Measurements from ENCODE around the gene GLP2R.
"Not testable (repeated sequence)": the region's sequence is repeated elsewhere in the genome, so short reads cannot be mapped to it uniquely, and the experiment has no call there.

GLP2R gene

DNA sequence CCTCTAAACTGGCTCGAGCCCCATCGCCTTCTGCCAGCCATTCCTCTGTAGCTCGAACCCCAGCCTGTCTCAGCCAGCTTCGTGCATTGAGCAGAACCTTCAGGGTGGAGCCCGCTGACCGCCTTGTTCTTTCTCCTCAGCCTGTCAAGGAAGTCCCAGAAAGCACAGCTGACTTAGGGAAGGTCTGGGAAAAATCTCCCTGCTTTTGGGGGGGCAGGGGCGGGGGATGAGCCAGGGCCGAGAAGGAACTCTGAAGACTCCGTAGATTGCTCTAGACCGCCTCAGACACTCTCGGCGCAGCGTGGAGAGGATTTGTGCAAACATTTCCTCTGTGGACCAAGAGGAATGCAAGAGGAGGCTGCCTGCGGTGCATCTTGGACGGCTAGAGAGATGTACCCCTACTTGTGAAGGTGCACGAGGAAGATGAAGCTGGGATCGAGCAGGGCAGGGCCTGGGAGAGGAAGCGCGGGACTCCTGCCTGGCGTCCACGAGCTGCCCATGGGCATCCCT, at the start of gene GLP2R:
GLP2R (plus strand) TSS at position 284 of the 510 bp plus-strand sequence; CDS start at position 424, 140 bp downstream.
- no peak for DNase-seq

- DNase-seq = no peak
Measured at GRCh38 chr17:9776911-9777310, 48.8 kb upstream of the GLP2R start.

DNA sequence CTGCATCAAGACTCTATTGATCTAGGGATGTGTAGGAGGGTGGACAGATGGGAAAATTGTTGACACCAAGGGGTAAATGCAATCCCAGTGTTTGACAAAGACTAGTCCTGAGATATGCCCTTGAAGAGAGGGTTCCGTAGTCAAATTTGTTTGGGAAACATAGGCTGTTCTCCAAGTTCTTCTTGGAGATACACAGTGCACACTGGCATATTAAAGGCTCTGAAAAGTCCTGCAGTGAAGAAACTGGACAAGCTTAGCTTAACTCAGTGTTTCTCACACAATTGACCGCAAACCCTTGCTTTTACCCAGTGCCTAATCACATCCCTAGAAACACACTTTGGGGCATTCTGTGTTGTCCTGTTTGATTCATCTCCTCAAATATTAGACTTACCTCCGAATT, 45.2 kb upstream of the GLP2R start:
- no peak for DNase-seq

GRCh38 chr17:9783050-9783449, 42.7 kb upstream of the GLP2R start:
- no peak for DNase-seq

DNA sequence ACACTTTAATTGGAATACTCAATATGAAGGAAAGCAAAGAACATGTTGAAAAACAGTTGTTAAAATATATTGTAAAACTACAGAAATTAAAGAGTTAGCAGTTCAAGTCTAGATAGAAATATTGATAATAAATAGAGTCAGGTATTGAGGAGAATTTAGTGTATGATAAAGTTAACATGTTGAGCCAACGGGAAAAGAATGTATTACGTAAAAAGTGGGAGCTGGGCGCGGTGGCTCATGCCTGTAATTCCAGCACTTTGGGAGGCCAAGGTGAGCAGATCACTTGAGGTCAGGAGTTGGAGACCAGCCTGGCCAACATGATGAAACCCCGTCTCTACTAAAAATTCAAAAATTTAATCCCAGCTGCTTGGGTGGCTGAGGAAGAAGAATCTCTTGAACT, 42.3 kb upstream of the GLP2R start:
- not testable (repeated sequence) for DNase-seq

DNA sequence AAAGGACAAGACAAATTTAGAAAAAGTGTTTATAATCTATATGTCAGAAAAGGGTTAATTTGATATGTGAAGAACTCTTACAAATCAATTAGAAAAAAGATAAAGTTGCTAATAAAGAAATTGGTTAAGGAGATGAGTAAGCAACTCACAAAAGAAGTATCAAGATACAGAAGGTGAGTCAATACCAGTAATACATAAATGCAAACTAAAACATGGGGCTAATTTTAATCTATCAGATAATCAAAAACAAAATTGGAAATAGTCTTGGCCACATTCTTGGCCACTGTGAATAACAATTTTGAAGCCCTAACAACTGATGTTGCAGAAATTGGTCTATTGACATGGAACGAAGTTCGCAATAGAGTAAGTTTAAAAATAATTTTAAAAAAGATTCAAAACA, 41.2 kb upstream of the GLP2R start:
- no peak for DNase-seq

DNA sequence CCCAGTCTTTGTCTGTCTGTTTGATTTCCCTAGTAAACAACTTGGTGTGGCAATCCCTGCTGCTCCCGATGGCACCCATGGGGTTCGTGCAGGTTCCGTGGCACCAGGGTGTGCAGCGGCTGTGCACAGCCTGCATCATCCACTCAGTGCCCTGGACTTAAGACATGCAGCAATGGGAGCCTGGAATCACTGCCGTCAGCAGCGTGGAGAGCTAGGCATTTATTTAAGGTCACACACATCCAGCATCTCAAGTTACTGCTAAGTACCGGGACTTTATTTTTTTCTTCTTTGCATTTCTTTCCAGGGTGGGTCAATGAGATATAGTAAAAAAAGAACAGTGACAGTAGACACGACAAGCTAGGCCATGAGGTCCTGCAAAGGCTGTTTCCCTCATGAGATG, 37.1 kb upstream of the GLP2R start:
- no peak for DNase-seq

DNA sequence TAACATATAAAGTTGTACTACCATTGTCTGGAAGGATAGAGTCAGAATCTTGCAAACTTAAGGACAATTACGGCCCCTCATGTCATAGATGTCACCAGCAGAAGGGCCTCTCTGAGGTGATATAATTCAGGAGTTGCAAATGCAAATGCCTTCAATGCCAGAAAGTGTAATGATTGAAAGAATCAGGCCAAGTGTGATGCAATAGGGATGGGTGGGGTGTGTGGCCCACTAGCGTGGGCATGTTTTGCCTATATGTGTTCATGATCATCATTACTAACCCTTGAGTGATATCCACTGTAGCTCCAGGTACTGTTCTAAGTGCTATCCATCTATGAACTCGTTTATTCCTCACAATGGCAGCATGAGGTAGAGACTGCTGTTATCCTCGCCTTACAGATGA, 35.4 kb upstream of the GLP2R start:
- DNase-seq = no peak

GRCh38 chr17:9790889-9791876, 34.5 kb upstream of the GLP2R start, which contains the start of gene DHRS7C:
Gene DHRS7C, minus strand, starts transcription at chr17:9791592. Its CDS starts 308 bp downstream, at chr17:9791284.
- DNase-seq = no peak

GRCh38 chr17:9792181-9792840, 33.4 kb upstream of the GLP2R start:
- no peak for DNase-seq

- DNase-seq = no peak
Measured at GRCh38 chr17:9798008-9798407, 27.7 kb upstream of the GLP2R start.

GRCh38 chr17:9798724-9799123, 27.0 kb upstream of the GLP2R start:
- DNase-seq = no peak

DNA sequence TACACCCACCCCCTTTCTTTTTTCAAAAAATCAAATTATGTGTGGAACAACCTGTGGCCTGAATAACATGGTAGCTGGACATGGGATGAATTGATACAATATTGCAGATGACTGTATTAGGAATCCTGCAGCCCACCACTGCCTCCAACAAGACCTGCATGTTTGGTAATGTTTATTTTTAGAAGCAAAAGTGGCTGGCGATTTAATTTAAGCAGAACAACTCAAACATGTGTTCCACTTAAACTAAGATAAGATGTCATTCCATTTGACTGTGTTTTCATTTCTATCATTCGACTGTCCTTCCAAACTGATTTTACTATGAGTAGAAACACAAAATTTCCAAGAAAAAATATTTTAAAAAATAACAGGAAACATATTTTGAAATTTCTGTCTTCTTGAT, 24.2 kb upstream of the GLP2R start:
- no peak for DNase-seq

DNA sequence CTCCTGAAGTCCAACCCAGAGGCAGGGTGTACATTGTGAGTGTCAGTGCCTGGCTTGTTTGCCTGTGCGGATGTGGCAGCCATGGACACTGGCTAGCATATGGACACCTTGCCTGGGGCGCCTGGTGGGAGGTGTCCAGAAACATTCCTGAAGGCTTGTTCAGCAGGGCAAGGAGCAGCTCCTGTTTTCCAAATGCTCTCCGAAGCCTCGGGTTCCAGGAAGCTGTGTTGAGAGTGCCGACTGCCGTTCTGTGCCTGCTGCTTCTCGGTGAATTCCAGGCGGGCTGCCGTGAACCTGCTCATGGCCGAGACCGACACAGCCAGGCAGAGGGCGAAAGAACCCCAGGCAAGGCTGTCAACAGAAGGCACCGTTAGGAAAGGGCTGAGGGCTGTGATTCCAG, 23.4 kb upstream of the GLP2R start:
- no peak for DNase-seq

DNA sequence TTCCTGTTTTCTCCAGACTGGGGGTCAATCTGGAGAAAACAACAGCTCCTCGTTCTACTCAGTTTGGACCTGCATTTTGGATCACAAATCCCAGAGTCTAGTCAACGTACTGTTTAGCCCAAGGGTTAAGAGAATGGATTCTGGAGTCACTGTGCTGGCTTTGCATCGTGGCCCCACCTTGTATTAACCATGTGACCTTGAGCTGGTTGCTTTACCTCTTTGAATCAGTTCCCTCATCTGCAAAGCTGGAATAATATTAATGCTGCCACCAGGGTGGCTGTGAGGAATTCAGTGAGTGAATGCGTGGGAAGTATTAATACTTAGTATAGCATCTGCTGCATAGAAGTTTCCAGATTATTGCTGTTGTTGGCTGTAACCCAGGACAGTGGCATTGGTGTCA, 23.0 kb upstream of the GLP2R start:
- no peak for DNase-seq

DNA sequence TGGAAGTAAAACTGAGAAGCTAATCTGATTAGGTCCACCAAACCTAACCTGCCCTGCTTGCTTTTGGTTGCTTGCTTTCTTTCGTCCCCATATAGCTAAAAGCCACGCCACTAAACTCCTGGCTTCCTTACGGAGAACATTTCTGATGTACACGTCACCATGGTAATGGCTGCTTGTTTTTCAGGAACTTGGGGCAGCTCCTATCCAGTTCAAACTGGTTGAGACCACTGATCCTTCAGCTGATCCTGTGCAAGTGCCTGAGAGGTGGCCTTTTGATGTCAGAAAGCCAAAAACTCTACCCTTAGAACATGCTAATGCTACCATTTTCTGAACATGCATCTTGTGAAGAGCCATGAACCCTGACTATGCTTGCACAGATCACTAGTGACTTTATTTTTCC, 20.0 kb upstream of the GLP2R start:
- DNase-seq = no peak

- no peak for DNase-seq
Measured at GRCh38 chr17:9806699-9807098, 19.0 kb upstream of the GLP2R start.

- DNase-seq = no peak
Measured at GRCh38 chr17:9809409-9809808, 16.3 kb upstream of the GLP2R start.

DNA sequence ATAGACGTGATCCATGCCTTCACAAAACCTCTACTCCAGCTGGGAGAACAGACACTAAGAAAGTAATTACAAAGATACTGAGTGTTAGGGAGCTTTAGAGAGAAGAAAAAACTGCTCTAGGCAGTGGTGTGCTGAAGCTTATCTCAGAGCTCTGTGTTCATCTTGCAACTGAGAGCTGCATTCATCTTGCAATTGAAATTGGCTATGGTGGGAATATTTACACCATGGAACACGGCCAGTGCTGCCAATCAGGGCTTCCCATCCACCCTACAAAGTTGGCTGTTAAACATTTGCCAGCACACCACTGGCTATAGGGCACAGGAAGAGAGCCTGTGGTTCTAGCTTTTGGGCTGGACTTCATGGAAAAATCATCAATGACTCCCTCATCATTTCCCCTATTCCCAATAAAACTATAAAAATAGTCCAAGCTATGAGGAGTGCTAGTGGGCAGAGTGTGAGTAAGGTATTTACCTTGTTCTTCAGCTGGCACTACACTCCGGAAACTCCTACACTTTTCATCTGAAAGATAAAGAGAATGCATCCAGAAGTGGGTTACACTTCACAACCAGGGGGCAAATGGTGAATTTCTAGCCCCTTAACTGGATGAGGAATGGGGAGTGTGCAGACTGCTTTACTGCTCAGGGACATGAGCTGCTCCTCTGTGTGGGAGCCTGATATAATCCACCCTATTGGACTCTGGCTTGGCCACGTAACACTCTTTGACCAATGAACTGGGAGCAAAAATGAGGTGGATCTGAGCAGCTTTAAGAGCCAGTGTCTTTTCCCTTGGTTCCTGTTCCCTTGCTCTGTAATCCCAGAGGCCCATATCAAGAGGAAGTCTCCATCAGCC, 15.4 kb upstream of the GLP2R start:
- DNase-seq = no peak

DNA sequence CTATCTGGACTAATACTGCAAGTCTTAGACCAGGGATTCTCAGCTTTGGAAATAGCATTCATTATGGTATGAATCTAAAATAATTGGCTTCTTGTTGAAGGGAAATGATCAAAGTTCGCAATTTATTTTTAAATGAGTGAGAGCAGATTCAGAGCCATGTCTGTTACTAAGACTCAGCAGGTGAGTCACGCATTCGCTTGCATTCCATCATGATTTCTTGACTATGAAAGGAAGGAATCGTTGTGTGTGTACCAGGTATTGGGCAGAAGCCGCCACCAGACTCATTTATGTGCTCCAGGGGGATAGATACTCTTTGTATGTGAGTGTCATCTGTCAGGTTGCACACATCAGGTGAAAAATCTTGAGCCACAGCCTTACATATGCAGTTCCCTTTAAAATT, 14.6 kb upstream of the GLP2R start:
- DNase-seq = no peak

DNA sequence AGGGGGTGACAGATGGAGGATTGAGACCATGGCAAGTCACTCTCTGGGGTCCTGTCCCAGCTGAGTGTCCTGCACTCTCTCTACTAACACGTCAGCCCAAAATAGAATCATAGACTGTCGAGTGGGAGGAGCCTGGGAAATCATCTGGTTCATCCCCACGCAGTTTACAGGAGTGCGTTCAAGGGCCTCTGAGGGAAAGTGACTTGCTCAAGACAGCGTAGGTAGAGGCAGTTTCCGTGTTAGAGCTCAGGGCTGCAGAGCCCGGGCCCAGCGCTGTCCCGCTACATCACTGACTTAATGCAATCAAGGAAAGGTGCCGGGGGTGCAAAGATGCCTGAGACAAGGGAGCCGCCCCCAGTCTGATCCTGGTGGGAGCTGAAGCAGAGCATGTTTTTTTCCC, 14.2 kb upstream of the GLP2R start:
- DNase-seq = no peak

- DNase-seq = no peak
Measured at GRCh38 chr17:9813166-9813565, 12.6 kb upstream of the GLP2R start.

Data from activated gamma-delta T cell treated with Interleukin-2 at 50 U/mL for 16 hours (primary cell).